Urinary bladder (tissue), 4 donors: ENCODE data around the gene FAM13C. TPM values are rescaled to one million over a fixed set of nuclear protein-coding genes. Genes with fewer than 3 reads are reported as not detected.
"Not testable (repeated sequence)": the region's sequence is repeated elsewhere in the genome, so short reads cannot be mapped to it uniquely, and the experiment has no call there.

Source experiments
- DNase-seq: peaks from one replicate; pipeline ENCODE4 v3.0.0-alpha.2; 2015; ENCODE audit errors: extremely low spot score
- H3K27ac ChIP-seq: one replicate; pipeline ENCODE4 v1.5.1; 2013; ENCODE audit warnings: low read depth, mild to moderate bottlenecking, moderate library complexity
- H3K36me3 ChIP-seq: one replicate; pipeline ENCODE4 v1.6.1; 2013; ENCODE audit warnings: mild to moderate bottlenecking, moderate library complexity; ENCODE audit not compliant: insufficient read depth
- H3K4me1 ChIP-seq: one replicate; pipeline ENCODE4 v1.6.1; 2013; ENCODE audit warnings: mild to moderate bottlenecking, moderate library complexity; ENCODE audit not compliant: insufficient read depth
- H3K4me3 ChIP-seq: one replicate; pipeline ENCODE4 v1.5.1; 2013; ENCODE audit warnings: low read depth, low read length
- WGBS: extraction: QIAGEN DNeasy Blood & Tissue Kit; methylation state at CpG from one replicate; pipeline ENCODE4 v1.1.7; 2013; 5-methylcytosine and 5-hydroxymethylcytosine counted together
- polyA plus RNA-seq: library from polyadenylated mRNA; stranded (reverse); fragments of 200-250 nt; gene quantifications from one replicate; pipeline ENCODE4 v1.2.3, GENCODE V29; 2013
- total RNA-seq: library from RNA; depleted of rRNA; stranded (reverse); fragments of >200 nt; gene quantifications from one replicate; pipeline ENCODE4 v1.2.3, GENCODE V29; 2014
- donor health status: healthy with polysubstance abuse.
- donor health status: healthy.

The FAM13C gene
- total RNA-seq (34.5 TPM), polyA plus RNA-seq (5.9 TPM)

GRCh38 chr10:59362144-59362958, at the start of gene FAM13C:
Gene FAM13C, minus strand, starts transcription at chr10:59362549. Its CDS starts 89 bp downstream, at chr10:59362460.
- H3K4me3 ChIP-seq = peak within 1 kb of the TSS; percentile 60
- peak within 1 kb of the TSS; percentile 62 for H3K27ac ChIP-seq
- no peaks in the 10 kb centered on the region for H3K4me1 ChIP-seq
- no peaks in the 10 kb centered on the region for H3K36me3 ChIP-seq
- 1% methylated on average over 41 of the region's 41 CpGs for WGBS
- peak; percentile 25 for DNase-seq

- no peak overlapping the region for H3K27ac ChIP-seq
- H3K4me3 ChIP-seq = no peak overlapping the region
- no peaks in the 10 kb centered on the region for H3K36me3 ChIP-seq
- 84% methylated on average over 3 of the region's 3 CpGs for WGBS
- no peak for DNase-seq
- H3K4me1 ChIP-seq = no peaks in the 10 kb centered on the region
These were observed 42.9 kb upstream of the FAM13C start for GRCh38 chr10:59405235-59405634.

GRCh38 chr10:59400214-59400613, 37.9 kb upstream of the FAM13C start:
- DNase-seq = no peak
- no peaks in the 10 kb centered on the region for H3K4me1 ChIP-seq
- 49% methylated on average over 1 of the region's 1 CpG for WGBS
- H3K36me3 ChIP-seq = no peaks in the 10 kb centered on the region
- no peak overlapping the region for H3K4me3 ChIP-seq
- no peak overlapping the region for H3K27ac ChIP-seq

GRCh38 chr10:59399329-59399728, 37.0 kb upstream of the FAM13C start:
- not testable (repeated sequence) for DNase-seq, H3K4me1 ChIP-seq, H3K4me3 ChIP-seq, H3K36me3 ChIP-seq, H3K27ac ChIP-seq
- 95% methylated on average over 4 of the region's 4 CpGs for WGBS

GRCh38 chr10:59397961-59398360, 35.6 kb upstream of the FAM13C start:
- Histone ChIP-seq H3K4me1 (no peaks in the 10 kb centered on the region), H3K36me3 (no peaks in the 10 kb centered on the region), H3K4me3 (no peak overlapping the region), H3K27ac (no peak overlapping the region)
- 49% methylated on average over 3 of the region's 3 CpGs for WGBS
- DNase-seq = no peak

- H3K27ac ChIP-seq = no peak overlapping the region
- H3K36me3 ChIP-seq = no peaks in the 10 kb centered on the region
- no peak for DNase-seq
- H3K4me3 ChIP-seq = no peak overlapping the region
- no peaks in the 10 kb centered on the region for H3K4me1 ChIP-seq
These were observed 33.6 kb upstream of the FAM13C start for GRCh38 chr10:59395984-59396383.

- Histone ChIP-seq H3K36me3 (no peaks in the 10 kb centered on the region), H3K4me1 (no peaks in the 10 kb centered on the region), H3K4me3 (no peak overlapping the region), H3K27ac (no peak overlapping the region)
- 56% methylated on average over 1 of the region's 1 CpG for WGBS
- DNase-seq = no peak
These were observed 31.0 kb upstream of the FAM13C start for GRCh38 chr10:59393349-59393748.

- Histone ChIP-seq H3K4me1 (no peaks in the 10 kb centered on the region), H3K27ac (no peak overlapping the region), H3K36me3 (no peaks in the 10 kb centered on the region), H3K4me3 (no peak overlapping the region)
- DNase-seq = no peak
- 62% methylated on average over 2 of the region's 2 CpGs for WGBS
These were observed 28.7 kb upstream of the FAM13C start for GRCh38 chr10:59391060-59391459.

- Histone ChIP-seq H3K27ac (no peak overlapping the region), H3K4me1 (no peaks in the 10 kb centered on the region), H3K36me3 (no peaks in the 10 kb centered on the region), H3K4me3 (no peak overlapping the region)
- no peak for DNase-seq
- WGBS = 90% methylated on average over 1 of the region's 1 CpG
These were observed 26.3 kb upstream of the FAM13C start for GRCh38 chr10:59388671-59388976.

GRCh38 chr10:59387951-59388670, 25.8 kb upstream of the FAM13C start:
- no peak for DNase-seq
- no peaks in the 10 kb centered on the region for H3K4me1 ChIP-seq
- no peak overlapping the region for H3K4me3 ChIP-seq
- no peaks in the 10 kb centered on the region for H3K36me3 ChIP-seq
- H3K27ac ChIP-seq = no peak overlapping the region
- 73% methylated on average over 3 of the region's 3 CpGs for WGBS

GRCh38 chr10:59384761-59385160, 22.4 kb upstream of the FAM13C start:
- Histone ChIP-seq H3K27ac (no peak overlapping the region), H3K4me3 (no peak overlapping the region), H3K36me3 (no peaks in the 10 kb centered on the region), H3K4me1 (no peaks in the 10 kb centered on the region)
- DNase-seq = no peak
- 57% methylated on average over 3 of the region's 3 CpGs for WGBS

- no peak for DNase-seq
- Histone ChIP-seq H3K4me1 (no peaks in the 10 kb centered on the region), H3K36me3 (no peaks in the 10 kb centered on the region), H3K27ac (no peak overlapping the region), H3K4me3 (no peak overlapping the region)
- 86% methylated on average over 3 of the region's 3 CpGs for WGBS
These were observed 21.6 kb upstream of the FAM13C start for GRCh38 chr10:59383908-59384307.

- Histone ChIP-seq H3K27ac (no peak overlapping the region), H3K4me3 (no peak overlapping the region), H3K36me3 (no peaks in the 10 kb centered on the region), H3K4me1 (no peaks in the 10 kb centered on the region)
- DNase-seq = no peak
- WGBS = 45% methylated on average over 1 of the region's 1 CpG
These were observed 21.1 kb upstream of the FAM13C start for GRCh38 chr10:59383436-59383835.

GRCh38 chr10:59382831-59383295, 20.5 kb upstream of the FAM13C start:
- no peak for DNase-seq
- no peak overlapping the region for H3K4me3 ChIP-seq
- no peak overlapping the region for H3K27ac ChIP-seq
- H3K4me1 ChIP-seq = no peaks in the 10 kb centered on the region
- 27% methylated on average over 3 of the region's 3 CpGs for WGBS
- no peaks in the 10 kb centered on the region for H3K36me3 ChIP-seq
